ENCODE measurements around the gene INSIG1.
A peak's percentile ranks its signal among the peaks of the same experiment; 100 is the strongest.

INSIG1 gene

DNA sequence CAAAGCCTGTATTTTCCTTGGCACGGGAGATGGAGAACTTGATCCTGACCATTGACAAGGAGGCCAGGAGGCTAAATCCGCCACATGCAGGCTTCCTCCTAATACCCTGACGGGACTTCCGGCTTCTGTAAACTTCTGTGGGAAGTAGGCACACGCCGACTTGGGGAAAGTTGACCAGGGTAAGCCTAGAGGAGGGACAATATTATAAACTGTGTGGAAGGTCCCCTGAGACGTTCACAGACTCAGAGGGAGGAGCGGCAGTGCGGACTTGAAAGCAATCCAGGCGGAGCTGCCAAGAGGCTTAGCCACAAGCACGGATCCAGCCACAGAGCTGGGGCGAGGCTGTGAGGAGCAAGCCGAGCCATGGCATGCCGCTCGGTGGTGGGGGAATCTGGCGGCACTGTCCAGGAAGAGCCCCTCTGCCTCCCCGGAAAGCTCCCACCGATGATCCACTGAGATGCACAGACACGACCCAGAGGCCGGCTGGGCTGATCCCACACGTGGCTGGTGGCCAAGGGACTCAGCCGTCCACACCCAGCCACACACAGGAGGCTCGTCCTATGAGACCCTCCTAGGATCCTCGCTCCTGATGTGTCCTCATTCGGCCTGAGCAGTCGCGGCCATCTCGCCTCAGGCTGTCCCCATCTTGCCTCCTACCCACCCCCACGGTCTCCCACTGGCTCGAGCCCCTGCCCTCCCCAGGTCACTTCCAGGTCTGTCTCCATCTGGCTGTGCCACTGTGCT, 40.0 kb upstream of the INSIG1 start:
- TF ChIP-seq, protein P1, sequence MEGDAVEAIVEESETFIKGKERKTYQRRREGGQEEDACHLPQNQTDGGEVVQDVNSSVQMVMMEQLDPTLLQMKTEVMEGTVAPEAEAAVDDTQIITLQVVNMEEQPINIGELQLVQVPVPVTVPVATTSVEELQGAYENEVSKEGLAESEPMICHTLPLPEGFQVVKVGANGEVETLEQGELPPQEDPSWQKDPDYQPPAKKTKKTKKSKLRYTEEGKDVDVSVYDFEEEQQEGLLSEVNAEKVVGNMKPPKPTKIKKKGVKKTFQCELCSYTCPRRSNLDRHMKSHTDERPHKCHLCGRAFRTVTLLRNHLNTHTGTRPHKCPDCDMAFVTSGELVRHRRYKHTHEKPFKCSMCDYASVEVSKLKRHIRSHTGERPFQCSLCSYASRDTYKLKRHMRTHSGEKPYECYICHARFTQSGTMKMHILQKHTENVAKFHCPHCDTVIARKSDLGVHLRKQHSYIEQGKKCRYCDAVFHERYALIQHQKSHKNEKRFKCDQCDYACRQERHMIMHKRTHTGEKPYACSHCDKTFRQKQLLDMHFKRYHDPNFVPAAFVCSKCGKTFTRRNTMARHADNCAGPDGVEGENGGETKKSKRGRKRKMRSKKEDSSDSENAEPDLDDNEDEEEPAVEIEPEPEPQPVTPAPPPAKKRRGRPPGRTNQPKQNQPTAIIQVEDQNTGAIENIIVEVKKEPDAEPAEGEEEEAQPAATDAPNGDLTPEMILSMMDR (IDR thresholded peaks at IDR 0.05): no peak
- Histone ChIP-seq H3K27me3 (peaks cover 0 to 17% of the 10 kb centered on the region in 2 donors), H3K27ac (peak overlapping the region; percentile 73 to 90), H3K9me3 (no peaks in the 10 kb centered on the region), H3K36me3 (no peaks in the 10 kb centered on the region), H3K4me1 (peaks cover 0 to 29% (median 13%) of the 10 kb centered on the region in 4 donors), H3K4me3 (peak overlapping the region; percentile 24 to 32)
- intact Hi-C loops (cut with DNase I; ENCODE audit: low total_unique reads): loop anchor here (1.0 kb wide), 1 partner anchor 40 kb away; the partner anchor contains the start of gene INSIG1
- DNase-seq: peak; percentile 81 to 93

GRCh38 chr7:155258226-155258560, 39.5 kb upstream of the INSIG1 start:
- DNase-seq: peak; percentile 75 to 81

GRCh38 chr7:155259866-155260497, 37.7 kb upstream of the INSIG1 start:
- H3K4me1 ChIP-seq: peaks cover 0 to 25% (median 13%) of the 10 kb centered on the region in 4 donors
- TF ChIP-seq, protein P1 (IDR thresholded peaks at IDR 0.05): no peak
- intact Hi-C loops (cut with DNase I; ENCODE audit: low total_unique reads): no loop called here
- H3K27ac ChIP-seq: no peak overlapping the region
- H3K36me3 ChIP-seq: no peaks in the 10 kb centered on the region
- H3K9me3 ChIP-seq: no peaks in the 10 kb centered on the region
- DNase-seq: no peak
- no peak overlapping the region for H3K4me3 ChIP-seq
- H3K27me3 ChIP-seq: peaks cover 0 to 15% of the 10 kb centered on the region in 2 donors

More at GRCh38 chr7:155258226-155258560, 39.5 kb upstream of the INSIG1 start:
- intact Hi-C loops (cut with DNase I; ENCODE audit: low total_unique reads): loop anchor here (1.0 kb wide), 1 partner anchor 39 kb away; the partner anchor contains the start of gene INSIG1
- peaks cover 0 to 17% of the 10 kb centered on the region in 2 donors for H3K27me3 ChIP-seq
- H3K36me3 ChIP-seq: no peaks in the 10 kb centered on the region
- peak overlapping the region; percentile 24 to 32 for H3K4me3 ChIP-seq
- no peaks in the 10 kb centered on the region for H3K9me3 ChIP-seq
- peak overlapping the region; percentile 73 to 90 for H3K27ac ChIP-seq
- TF ChIP-seq, protein P1 (IDR thresholded peaks at IDR 0.05): no peak
- peaks cover 0 to 28% (median 13%) of the 10 kb centered on the region in 4 donors for H3K4me1 ChIP-seq

DNA sequence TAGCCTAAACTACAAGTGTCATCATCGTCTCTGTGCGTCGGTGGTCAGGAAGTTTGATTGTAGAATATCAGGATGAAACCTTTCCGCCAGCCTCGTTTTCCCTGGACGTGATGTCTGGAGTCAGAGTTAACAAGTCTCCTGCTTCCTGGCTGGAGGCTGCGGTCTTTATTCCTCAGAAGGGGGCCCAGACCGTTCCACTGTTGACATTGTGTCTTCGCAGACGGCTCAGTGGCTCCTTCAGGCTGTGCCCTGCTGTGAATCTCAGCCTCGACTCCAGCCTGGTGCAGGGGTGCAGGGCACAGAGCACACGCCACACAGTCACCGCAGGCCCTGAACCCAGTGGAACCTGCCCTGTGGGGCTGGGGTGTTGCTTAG, 37.2 kb upstream of the INSIG1 start:
- intact Hi-C loops (cut with DNase I; ENCODE audit: low total_unique reads): no loop called here
- Histone ChIP-seq H3K27ac (no peak overlapping the region), H3K4me3 (no peak overlapping the region), H3K36me3 (no peaks in the 10 kb centered on the region), H3K4me1 (peaks cover 0 to 25% (median 13%) of the 10 kb centered on the region in 4 donors), H3K9me3 (no peaks in the 10 kb centered on the region), H3K27me3 (peaks cover 0 to 18% of the 10 kb centered on the region in 2 donors)
- DNase-seq: no peak
- TF ChIP-seq, protein P1 (IDR thresholded peaks at IDR 0.05): no peak

GRCh38 chr7:155261031-155261985, 36.4 kb upstream of the INSIG1 start:
- H3K9me3 ChIP-seq: no peaks in the 10 kb centered on the region
- H3K4me3 ChIP-seq: no peak overlapping the region
- intact Hi-C loops (cut with DNase I; ENCODE audit: low total_unique reads): no loop called here
- no peak for DNase-seq
- TF ChIP-seq, protein P1 (IDR thresholded peaks at IDR 0.05): no peak
- no peaks in the 10 kb centered on the region for H3K36me3 ChIP-seq
- peaks cover 0 to 23% (median 13%) of the 10 kb centered on the region in 4 donors for H3K4me1 ChIP-seq
- peaks cover 0 to 25% of the 10 kb centered on the region in 2 donors for H3K27me3 ChIP-seq
- no peak overlapping the region for H3K27ac ChIP-seq
